ENCODE measurements around the gene LDLRAD4.

Gene LDLRAD4

GRCh38 chr18:13380691-13381070, 162.1 kb downstream of the LDLRAD4 start:
- DNase-seq (ENCODE audit: low read depth in 1 of 2, low spot score in 1 of 2), result no peak

GRCh38 chr18:13381331-13381730, 162.8 kb downstream of the LDLRAD4 start:
- DNase-seq (ENCODE audit: low read depth in 1 of 2, low spot score in 1 of 2), result no peak

GRCh38 chr18:13381944-13382365, 163.4 kb downstream of the LDLRAD4 start:
- DNase-seq (ENCODE audit: low read depth in 1 of 2, low spot score in 1 of 2), result no peak

- DNase-seq (ENCODE audit: low read depth in 1 of 2, low spot score in 1 of 2), result no peak
These were observed 163.9 kb downstream of the LDLRAD4 start for GRCh38 chr18:13382366-13382953.

GRCh38 chr18:13382954-13383827, 164.6 kb downstream of the LDLRAD4 start:
- DNase-seq (ENCODE audit: low read depth in 1 of 2, low spot score in 1 of 2), result no peak

GRCh38 chr18:13386891-13387801, 168.6 kb downstream of the LDLRAD4 start:
- DNase-seq (ENCODE audit: low read depth in 1 of 2, low spot score in 1 of 2), result no peak

- no peak for DNase-seq (ENCODE audit: low read depth in 1 of 2, low spot score in 1 of 2)
These were observed 169.4 kb downstream of the LDLRAD4 start for GRCh38 chr18:13387855-13388548.

- DNase-seq (ENCODE audit: low read depth in 1 of 2, low spot score in 1 of 2), result no peak
These were observed 170.3 kb downstream of the LDLRAD4 start for GRCh38 chr18:13388586-13389490.

GRCh38 chr18:13389491-13390131, 171.1 kb downstream of the LDLRAD4 start:
- no peak for DNase-seq (ENCODE audit: low read depth in 1 of 2, low spot score in 1 of 2)

- DNase-seq (ENCODE audit: low read depth in 1 of 2, low spot score in 1 of 2), result no peak
These were observed 171.6 kb downstream of the LDLRAD4 start for GRCh38 chr18:13390196-13390595.

GRCh38 chr18:13390711-13391110, 172.2 kb downstream of the LDLRAD4 start:
- no peak for DNase-seq (ENCODE audit: low read depth in 1 of 2, low spot score in 1 of 2)

GRCh38 chr18:13392029-13392750, 173.6 kb downstream of the LDLRAD4 start:
- DNase-seq (ENCODE audit: low read depth in 1 of 2, low spot score in 1 of 2), result no peak

GRCh38 chr18:13392899-13393298, 174.3 kb downstream of the LDLRAD4 start:
- DNase-seq (ENCODE audit: low read depth in 1 of 2, low spot score in 1 of 2), result no peak

GRCh38 chr18:13393338-13393737, 174.8 kb downstream of the LDLRAD4 start:
- no peak for DNase-seq (ENCODE audit: low read depth in 1 of 2, low spot score in 1 of 2)

- DNase-seq (ENCODE audit: low read depth in 1 of 2, low spot score in 1 of 2), result no peak
These were observed 176.2 kb downstream of the LDLRAD4 start for GRCh38 chr18:13394801-13395200.

GRCh38 chr18:13395577-13395976, 177.0 kb downstream of the LDLRAD4 start:
- no peak for DNase-seq (ENCODE audit: low read depth in 1 of 2, low spot score in 1 of 2)

- no peak for DNase-seq (ENCODE audit: low read depth in 1 of 2, low spot score in 1 of 2)
These were observed 179.1 kb downstream of the LDLRAD4 start for GRCh38 chr18:13397504-13398163.

GRCh38 chr18:13398631-13399030, 180.1 kb downstream of the LDLRAD4 start:
- no peak for DNase-seq (ENCODE audit: low read depth in 1 of 2, low spot score in 1 of 2)
